Glutamatergic neuron (in vitro differentiated cells): Measurements from ENCODE around the gene LMF2. TPM values are rescaled to one million over a fixed set of nuclear protein-coding genes. Genes with fewer than 3 reads are reported as not detected.
"Not testable (repeated sequence)": the region's sequence is repeated elsewhere in the genome, so short reads cannot be mapped to it uniquely, and the experiment has no call there.

ENCODE experiments used
- DNase-seq: peaks from one replicate; pipeline ENCODE4 v3.0.0; 2022
- H3K27ac Mint-ChIP-seq: one replicate; pipeline ENCODE4 v1.8.0; 2020; ENCODE audit warnings: mild to moderate bottlenecking, mixed read lengths, inconsistent platforms; ENCODE audit not compliant: unreplicated experiment
- H3K27me3 Mint-ChIP-seq: one replicate; pipeline ENCODE4 v1.8.0; 2020; ENCODE audit warnings: mild to moderate bottlenecking, moderate library complexity, mixed read lengths, inconsistent platforms; ENCODE audit not compliant: unreplicated experiment
- H3K36me3 Mint-ChIP-seq: one replicate; pipeline ENCODE4 v1.8.0; 2020; ENCODE audit warnings: mild to moderate bottlenecking, mixed read lengths, inconsistent platforms; ENCODE audit not compliant: unreplicated experiment
- H3K4me1 Mint-ChIP-seq: one replicate; pipeline ENCODE4 v1.8.0; 2020; ENCODE audit warnings: mild to moderate bottlenecking, low read depth, mixed read lengths, inconsistent platforms; ENCODE audit not compliant: unreplicated experiment
- H3K4me3 Mint-ChIP-seq: one replicate; pipeline ENCODE4 v1.8.0; 2020; ENCODE audit warnings: mild to moderate bottlenecking, mixed read lengths, inconsistent platforms; ENCODE audit not compliant: unreplicated experiment
- H3K9me3 Mint-ChIP-seq: one replicate; pipeline ENCODE4 v1.8.0; 2020; ENCODE audit warnings: mild to moderate bottlenecking, moderate library complexity, mixed read lengths, inconsistent platforms; ENCODE audit not compliant: unreplicated experiment
- CTCF ChIP-seq: fragments of 200-600 bp; sonication (generic); IDR thresholded peaks from one replicate; pipeline ENCODE4 v1.5.0; 2021; ENCODE audit not compliant: partially characterized antibody, unreplicated experiment
- total RNA-seq: library from RNA; stranded (reverse); fragmentation: NEBNext Ultra II Directional; extraction: Animal tissue kit (Norgen Biotek cat#: 25700); gene quantifications from one replicate; pipeline ENCODE4 v1.2.1, GENCODE V29; 2021; ENCODE audit not compliant: unreplicated experiment

The LMF2 gene
- total RNA-seq, 1 donor from 2014 or later = 62.2 TPM

GRCh38 chr22:50542416-50542927 lies 35.0 kb upstream of the LMF2 start:
- DNase-seq = no peak
- TF ChIP-seq CTCF = no peak
- no peaks in the 10 kb centered on the region for H3K36me3 Mint-ChIP-seq
- H3K27ac Mint-ChIP-seq = no peak overlapping the region
- H3K4me3 Mint-ChIP-seq = no peak overlapping the region
- peaks cover 5% of the 10 kb centered on the region for H3K27me3 Mint-ChIP-seq
- peaks cover 3% of the 10 kb centered on the region for H3K4me1 Mint-ChIP-seq
- H3K9me3 Mint-ChIP-seq = peaks cover 4% of the 10 kb centered on the region

DNA sequence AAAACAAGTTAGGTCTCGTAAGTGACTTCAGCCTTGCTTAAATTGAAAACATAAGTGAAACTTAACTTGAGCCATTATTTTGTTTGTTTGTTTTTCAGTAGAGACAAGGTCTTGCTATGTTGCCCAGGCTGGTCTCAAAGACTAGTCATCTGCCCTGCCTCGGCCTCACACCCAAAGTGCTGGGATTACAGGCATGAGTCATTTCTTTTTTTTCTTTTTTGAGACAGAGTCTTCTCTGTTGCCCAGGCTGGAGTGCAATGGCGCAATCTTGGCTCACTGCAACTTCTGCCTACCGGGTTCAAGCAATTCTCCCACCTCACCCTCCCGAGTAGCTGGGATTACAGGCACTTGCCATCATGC lies 34.1 kb upstream of the LMF2 start:
- not testable (repeated sequence) for H3K27me3 Mint-ChIP-seq, H3K27ac Mint-ChIP-seq, H3K4me3 Mint-ChIP-seq, DNase-seq, H3K4me1 Mint-ChIP-seq, H3K9me3 Mint-ChIP-seq, H3K36me3 Mint-ChIP-seq

DNA sequence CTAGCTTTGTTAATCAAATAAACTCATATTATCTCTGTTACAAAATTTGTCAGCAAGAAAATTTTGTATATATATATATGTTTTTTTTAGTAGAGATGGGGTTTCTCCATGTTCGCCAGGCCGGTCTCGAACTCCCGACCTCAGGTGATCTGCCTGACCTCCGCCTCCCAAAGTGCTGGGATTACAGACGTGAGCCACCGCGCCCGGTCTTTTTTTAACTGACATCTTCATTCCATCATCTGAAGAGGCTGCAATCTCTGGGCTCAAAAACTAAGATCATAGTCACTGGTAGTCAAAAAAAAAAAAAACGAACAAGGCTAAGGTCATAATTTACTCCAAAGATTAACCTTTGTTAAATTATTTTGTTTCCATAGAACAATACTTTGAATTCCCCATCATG lies 32.9 kb upstream of the LMF2 start:
- Mint-ChIP-seq H3K9me3 (peaks cover 6% of the 10 kb centered on the region), H3K27me3 (peaks cover 2% of the 10 kb centered on the region), H3K4me1 (peaks cover 3% of the 10 kb centered on the region), H3K27ac (no peak overlapping the region), H3K4me3 (no peak overlapping the region), H3K36me3 (no peaks in the 10 kb centered on the region)
- no peak for TF ChIP-seq CTCF
- no peak for DNase-seq

- DNase-seq = no peak
- peaks cover 9% of the 10 kb centered on the region for H3K27me3 Mint-ChIP-seq
- no peak overlapping the region for H3K27ac Mint-ChIP-seq
- H3K4me3 Mint-ChIP-seq = no peak overlapping the region
- H3K9me3 Mint-ChIP-seq = peaks cover 6% of the 10 kb centered on the region
- H3K36me3 Mint-ChIP-seq = no peaks in the 10 kb centered on the region
- no peak for TF ChIP-seq CTCF
- H3K4me1 Mint-ChIP-seq = peaks cover 3% of the 10 kb centered on the region
Measured at GRCh38 chr22:50537765-50538164, 30.3 kb upstream of the LMF2 start.

GRCh38 chr22:50536226-50536625 lies 28.7 kb upstream of the LMF2 start:
- Mint-ChIP-seq H3K9me3 (peaks cover 6% of the 10 kb centered on the region), H3K27ac (no peak overlapping the region), H3K4me3 (no peak overlapping the region), H3K27me3 (peaks cover 12% of the 10 kb centered on the region), H3K36me3 (no peaks in the 10 kb centered on the region), H3K4me1 (peaks cover 3% of the 10 kb centered on the region)
- DNase-seq = no peak
- TF ChIP-seq CTCF = no peak

DNA sequence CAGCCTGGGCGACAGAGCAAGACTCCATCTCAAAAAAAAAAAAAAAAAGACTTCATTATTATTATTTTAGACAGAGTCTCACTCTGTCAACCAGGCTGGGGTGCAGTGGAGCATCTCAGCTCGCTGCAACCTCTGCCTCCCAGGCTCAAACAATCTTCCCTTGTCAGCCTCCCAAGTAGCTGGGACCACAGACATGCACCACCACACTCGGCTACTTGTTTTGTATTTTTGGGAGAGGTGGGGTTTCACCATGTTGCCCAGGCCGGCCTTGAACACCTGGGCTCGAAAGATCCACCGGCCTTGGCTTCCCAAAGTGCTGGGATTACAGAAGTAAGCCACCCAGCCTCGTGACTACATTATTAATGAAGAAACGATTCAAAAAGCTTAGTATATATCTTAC lies 27.6 kb upstream of the LMF2 start:
- peaks cover 10% of the 10 kb centered on the region for H3K27me3 Mint-ChIP-seq
- H3K27ac Mint-ChIP-seq = no peak overlapping the region
- DNase-seq = no peak
- H3K4me1 Mint-ChIP-seq = no peaks in the 10 kb centered on the region
- H3K4me3 Mint-ChIP-seq = no peak overlapping the region
- no peaks in the 10 kb centered on the region for H3K36me3 Mint-ChIP-seq
- TF ChIP-seq CTCF = no peak
- H3K9me3 Mint-ChIP-seq = peaks cover 2% of the 10 kb centered on the region

DNA sequence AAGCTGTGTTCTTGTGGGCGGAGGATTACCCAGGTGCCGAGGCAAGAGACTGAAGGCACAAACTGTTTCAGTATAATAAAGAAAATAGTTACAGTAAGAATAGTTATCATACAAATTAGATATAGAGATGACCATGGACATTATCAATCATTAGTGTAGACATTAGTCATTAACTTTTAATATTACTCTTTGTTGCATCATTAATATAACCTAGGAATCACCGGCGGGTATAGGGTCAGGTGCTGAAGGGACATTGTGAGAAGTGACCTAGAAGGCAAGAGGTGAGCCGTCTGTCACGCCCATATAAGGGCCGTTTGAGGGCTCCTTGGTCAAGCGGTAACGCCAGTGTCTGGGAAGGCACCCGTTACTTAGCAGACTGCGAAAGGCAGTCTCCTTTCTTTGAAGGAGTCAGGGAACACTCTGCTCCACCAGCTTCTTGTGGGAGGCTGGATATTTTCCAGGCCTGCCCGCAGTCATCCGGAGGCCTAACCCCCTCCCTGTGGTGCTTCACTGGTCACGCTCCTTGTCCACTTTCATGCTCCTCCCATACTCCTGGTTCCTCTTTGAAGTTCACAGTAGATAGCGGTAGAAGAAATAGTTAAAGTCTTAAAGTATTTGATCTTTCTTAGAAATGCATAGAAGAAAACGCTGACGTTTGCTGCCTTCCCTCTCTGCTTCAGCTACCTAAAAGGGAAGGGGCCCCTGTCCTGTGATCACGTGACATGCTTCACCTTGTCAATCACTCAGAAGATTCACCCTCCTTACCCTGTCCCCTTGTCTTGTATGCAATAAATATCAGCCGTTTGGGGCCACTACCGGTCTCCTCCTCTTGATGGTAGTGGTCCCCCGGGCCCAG lies 26.6 kb upstream of the LMF2 start:
- H3K4me3 Mint-ChIP-seq = not testable (repeated sequence)

More for the DNA sequence above, 26.6 kb upstream of the LMF2 start:
- not testable (repeated sequence) for H3K4me1 Mint-ChIP-seq, H3K9me3 Mint-ChIP-seq, H3K36me3 Mint-ChIP-seq, DNase-seq, H3K27ac Mint-ChIP-seq
- peaks cover 10% of the 10 kb centered on the region for H3K27me3 Mint-ChIP-seq
